T-helper 22 cell (primary cell): ENCODE data around the gene EN2.

Experiments
- DNase-seq: peaks from one replicate; pipeline ENCODE4 v3.0.0-alpha.2; 2020; ENCODE audit warnings: low read depth

Gene EN2

GRCh38 chr7:155486783-155487508, 29.0 kb downstream of the EN2 start:
- DNase-seq: no peak

- no peak for DNase-seq
Measured at GRCh38 chr7:155487509-155488482, 29.9 kb downstream of the EN2 start.

- DNase-seq: no peak
Measured at GRCh38 chr7:155488483-155489127, 30.7 kb downstream of the EN2 start.

- DNase-seq: no peak
Measured at GRCh38 chr7:155489158-155489840, 31.4 kb downstream of the EN2 start.

- no peak for DNase-seq
Measured at GRCh38 chr7:155489862-155490696, 32.1 kb downstream of the EN2 start.

GRCh38 chr7:155490697-155491628, 33.0 kb downstream of the EN2 start:
- no peak for DNase-seq

GRCh38 chr7:155491812-155492211, 33.9 kb downstream of the EN2 start:
- DNase-seq: no peak

- DNase-seq: no peak
Measured at GRCh38 chr7:155493744-155494538, 36.0 kb downstream of the EN2 start.

GRCh38 chr7:155494551-155494950, 36.6 kb downstream of the EN2 start:
- no peak for DNase-seq

- no peak for DNase-seq
Measured at GRCh38 chr7:155495440-155496248, 37.7 kb downstream of the EN2 start.

GRCh38 chr7:155496267-155497005, 38.5 kb downstream of the EN2 start:
- no peak for DNase-seq

- no peak for DNase-seq
Measured at GRCh38 chr7:155497149-155497901, 39.4 kb downstream of the EN2 start.

- no peak for DNase-seq
Measured at GRCh38 chr7:155505422-155505793, 47.5 kb downstream of the EN2 start.

GRCh38 chr7:155506854-155507337, 49.0 kb downstream of the EN2 start:
- no peak for DNase-seq

GRCh38 chr7:155507576-155507975, 49.6 kb downstream of the EN2 start:
- DNase-seq: no peak
